Measurements from ENCODE around the gene LLGL1.

The LLGL1 gene

GRCh38 chr17:18278867-18279266, 53.4 kb downstream of the LLGL1 start:
- no peak for FAIRE-seq

DNA sequence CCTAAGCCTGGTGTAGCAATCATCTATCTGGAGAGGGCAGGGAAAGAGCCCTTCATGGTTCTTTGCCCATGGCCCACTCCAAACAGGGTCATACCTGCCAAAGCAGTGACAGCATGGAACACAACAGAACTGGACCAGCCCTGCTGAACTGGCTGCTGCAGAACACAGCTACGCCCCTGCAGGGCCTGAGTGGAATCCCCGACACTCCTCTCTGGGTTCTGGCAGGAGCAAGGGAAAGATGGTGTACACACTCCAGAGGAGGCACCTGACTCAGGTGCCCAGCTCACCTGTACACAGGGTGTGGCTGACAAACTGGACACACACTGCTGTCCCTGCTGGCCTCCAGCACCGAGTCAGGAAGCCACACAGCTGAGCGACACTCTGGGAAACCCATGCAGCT, 54.8 kb downstream of the LLGL1 start:
- FAIRE-seq = no peak

- no peak for FAIRE-seq
Measured at GRCh38 chr17:18280766-18281371, 55.4 kb downstream of the LLGL1 start.

DNA sequence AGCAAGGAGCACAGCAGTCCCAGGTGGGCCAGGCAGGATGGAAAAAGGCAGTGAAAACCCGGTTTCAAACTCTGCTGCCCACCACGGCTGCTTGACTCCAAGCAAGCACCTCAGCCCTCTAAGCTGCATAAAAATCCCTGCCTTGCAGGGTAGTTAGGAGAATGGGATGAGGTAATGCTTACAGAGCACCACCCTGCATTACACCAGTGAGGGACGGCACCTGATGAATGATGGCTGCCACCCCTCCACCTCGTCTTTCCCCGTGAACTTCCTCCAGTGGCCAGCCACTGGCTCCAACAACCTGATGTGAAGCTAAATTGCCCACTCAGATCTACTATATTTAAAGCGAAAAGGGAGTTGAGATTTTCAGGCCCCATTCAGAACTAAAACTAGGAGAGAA, 56.4 kb downstream of the LLGL1 start:
- FAIRE-seq = no peak

GRCh38 chr17:18285296-18285695, 59.9 kb downstream of the LLGL1 start:
- FAIRE-seq = no peak

- FAIRE-seq = no peak
Measured at GRCh38 chr17:18291718-18292540, 66.5 kb downstream of the LLGL1 start.
